Measurements from ENCODE around the gene NPNT.

GRCh38 chr4:105946771-105947170 is 51.5 kb downstream of the NPNT start:
- no peak for TF ChIP-seq SIN3A (IDR thresholded peaks at IDR 0.05; ENCODE audit: borderline replicate concordance, insufficient read depth, low read length)
- no peak for TF ChIP-seq POLR2AphosphoS5 (IDR thresholded peaks at IDR 0.05; ENCODE audit: low read depth, low read length)
- no peak for TF ChIP-seq REST (IDR thresholded peaks at IDR 0.05; ENCODE audit: insufficient read depth in 1 of 2, low read depth in 2 of 2, low read length in 2 of 2)
- TF ChIP-seq TAF1 (IDR thresholded peaks at IDR 0.05; ENCODE audit: borderline replicate concordance, insufficient read depth, low read length), result no peak
- no peak for TF ChIP-seq FOXP2 (optimal IDR thresholded peaks at IDR 0.05; ENCODE audit: borderline replicate concordance, extremely low read depth, extremely low read length, insufficient read depth)
